Measurements from ENCODE around the gene SSBP3. TPM values are rescaled to one million over a fixed set of nuclear protein-coding genes. Genes with fewer than 3 reads are reported as not detected.

The SSBP3 gene
- total and polyA plus RNA-seq, 9 of the 15 experiments (the other 6 are each of a cell fraction or from before 2014, with no cell fraction given) = 8.7 to 108 (median 33.8) TPM

- TF ChIP-seq ZMIZ1 (IDR thresholded peaks at IDR 0.05; ENCODE audit: low read depth in 2 of 2, low read length in 2 of 2) (no peak), ZBTB17 (CRISPR knock-in tag; IDR thresholded peaks at IDR 0.05) (no peak), ILF3 (IDR thresholded peaks at IDR 0.05; ENCODE audit: borderline replicate concordance) (no peak), ATF6 (CRISPR knock-in tag; IDR thresholded peaks at IDR 0.05) (no peak), SP1 (CRISPR knock-in tag; IDR thresholded peaks at IDR 0.05) (no peak), STAT6 (CRISPR knock-in tag; IDR thresholded peaks at IDR 0.05) (no peak), MAFG (tag; conservative IDR thresholded peaks at IDR 0.05) (peak; percentile 61), ATF7 (IDR thresholded peaks at IDR 0.05) (0 out of 2 replicates have a peak, but pooled peaks have one; percentile 32), RCOR1 (IDR thresholded peaks at IDR 0.05; ENCODE audit: borderline replicate concordance in 1 of 2, low read depth in 2 of 2, low read length in 2 of 2) (peak in 1 of 2 experiments; percentile 67; a peak in 1 of 4 replicates), SIRT6 (IDR thresholded peaks at IDR 0.05; ENCODE audit: low read depth, low read length) (no peak), CC2D1A (IDR thresholded peaks at IDR 0.05) (no peak), MEF2A (IDR thresholded peaks at IDR 0.05; ENCODE audit: control insufficient read depth, low read depth, low read length) (no peak), MTA1 (IDR thresholded peaks at IDR 0.05; ENCODE audit: borderline replicate concordance) (no peak), CTCFL (IDR thresholded peaks at IDR 0.05; ENCODE audit: borderline replicate concordance, insufficient read depth, low read depth, low read length, poor library complexity, severe bottlenecking) (no peak), NFE2L1 (tag; IDR thresholded peaks at IDR 0.05; ENCODE audit: borderline replicate concordance, low read depth) (no peak), SMAD3 (CRISPR knock-in tag; conservative IDR thresholded peaks at IDR 0.05) (no peak)
Measured at GRCh38 chr1:54230507-54231339, 175.5 kb downstream of the SSBP3 start (continued).
